ENCODE results near the gene PCTP.

DNA sequence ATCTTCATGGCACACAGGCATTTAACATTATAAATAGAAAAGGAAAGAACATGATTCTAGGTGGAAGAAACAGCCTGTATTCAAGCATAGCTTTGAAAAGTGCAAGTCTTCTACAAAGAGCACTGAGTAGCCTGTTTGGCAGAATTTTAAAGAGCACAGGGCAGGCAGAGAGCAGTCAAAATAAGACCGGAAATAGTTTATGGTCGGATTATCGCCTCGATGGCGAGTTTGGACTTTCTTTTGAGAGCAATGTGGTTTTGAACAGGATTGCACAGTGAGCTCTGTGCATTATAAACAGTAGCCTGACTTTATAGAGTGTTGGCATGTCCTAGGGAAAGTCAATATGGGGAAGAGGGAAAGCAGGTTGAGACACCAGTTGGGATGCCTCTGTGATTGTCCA lies 22.0 kb upstream of the PCTP start:
- TF ChIP-seq, protein P1, sequence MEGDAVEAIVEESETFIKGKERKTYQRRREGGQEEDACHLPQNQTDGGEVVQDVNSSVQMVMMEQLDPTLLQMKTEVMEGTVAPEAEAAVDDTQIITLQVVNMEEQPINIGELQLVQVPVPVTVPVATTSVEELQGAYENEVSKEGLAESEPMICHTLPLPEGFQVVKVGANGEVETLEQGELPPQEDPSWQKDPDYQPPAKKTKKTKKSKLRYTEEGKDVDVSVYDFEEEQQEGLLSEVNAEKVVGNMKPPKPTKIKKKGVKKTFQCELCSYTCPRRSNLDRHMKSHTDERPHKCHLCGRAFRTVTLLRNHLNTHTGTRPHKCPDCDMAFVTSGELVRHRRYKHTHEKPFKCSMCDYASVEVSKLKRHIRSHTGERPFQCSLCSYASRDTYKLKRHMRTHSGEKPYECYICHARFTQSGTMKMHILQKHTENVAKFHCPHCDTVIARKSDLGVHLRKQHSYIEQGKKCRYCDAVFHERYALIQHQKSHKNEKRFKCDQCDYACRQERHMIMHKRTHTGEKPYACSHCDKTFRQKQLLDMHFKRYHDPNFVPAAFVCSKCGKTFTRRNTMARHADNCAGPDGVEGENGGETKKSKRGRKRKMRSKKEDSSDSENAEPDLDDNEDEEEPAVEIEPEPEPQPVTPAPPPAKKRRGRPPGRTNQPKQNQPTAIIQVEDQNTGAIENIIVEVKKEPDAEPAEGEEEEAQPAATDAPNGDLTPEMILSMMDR (IDR thresholded peaks at IDR 0.05), result no peak
- no peak for TF ChIP-seq POLR2A (IDR thresholded peaks at IDR 0.05)

All from lower leg skin (tissue), 3 donors.